HCT116 (cell line): ENCODE measurements around the gene TNRC6B. TPM values are rescaled to one million over a fixed set of nuclear protein-coding genes. Genes with fewer than 3 reads are reported as not detected.

Experiments
- ATAC-seq: fragments of 200-7000 bp; cut with Tn5 transposase; 2 replicates; pipeline ENCODE4 v1.9.1; 2020; ENCODE audit warnings: mild to moderate bottlenecking, moderate library complexity
- BruUV-seq: library from RNA; stranded (reverse); fragments of 400-500 nt; replicated peaks from 2 replicates; lab custom pipeline; 2021; lab: Mats Ljungman, UMichigan
- CTCF ChIA-PET: fragments of 300-600 bp; sonication (Branson Sonifier 250); formaldehyde crosslinking; loops from one replicate; lab custom pipeline; 2021; ENCODE audit warnings: antibody characterized with exemption; lab: Charles Lee
- POLR2A ChIA-PET: fragments of 300-600, 350-600 bp; sonication (Branson Sonifier 250); formaldehyde crosslinking; loops from one replicate; lab custom pipeline; 2021; ENCODE audit warnings: antibody characterized with exemption; lab: Charles Lee
- RAD21 ChIA-PET, 2 experiments: fragments of 300-600 bp; sonication (Branson Sonifier 250); formaldehyde crosslinking; loops; one replicate each; lab custom pipeline; 2023; ENCODE audit warnings: low total read pairs in 2 of 2; ENCODE audit not compliant: uncharacterized antibody in 2 of 2, unreplicated experiment in 2 of 2, low non-redundant PET in 1 of 2; lab: Charles Lee
- DNase-seq: peaks from one replicate; pipeline ENCODE4 v3.0.0-alpha.2; 2010; ENCODE audit warnings: low read depth, low spot score
- H2AFZ ChIP-seq: fragments of 200-600 bp; shearing (Covaris generic), sonication (generic); 2 replicates; pipeline ENCODE4 v1.6.1; 2017; ENCODE audit warnings: low read depth, mixed run types, mixed read lengths, antibody characterized with exemption, low read length; ENCODE audit not compliant: poor library complexity, severe bottlenecking
- H3K27ac ChIP-seq: 2 replicates; pipeline ENCODE4 v1.5.1; 2012; ENCODE audit warnings: low read depth, low read length
- H3K27me3 ChIP-seq: fragments of 200-600 bp; sonication (generic); 2 replicates; pipeline ENCODE4 v1.6.1; 2016; ENCODE audit warnings: mixed run types, low read length, mixed read lengths; ENCODE audit not compliant: insufficient read depth
- H3K36me3 ChIP-seq, 2 experiments: fragments of 200-500 bp in 1 of 2; fragments of 200-600 bp in 1 of 2; sonication (Bioruptor generic) in 1 of 2; sonication (generic) in 1 of 2; 2 replicates each; pipeline versions ENCODE4 v1.5.1 to v1.6.1; 2014 to 2016; ENCODE audit warnings: low read length in 2 of 2, inconsistent platforms in 1 of 2, mixed read lengths in 1 of 2, mixed run types in 1 of 2; ENCODE audit not compliant: insufficient read depth in 2 of 2, control insufficient read depth in 1 of 2
- H3K4me1 ChIP-seq, 2 experiments: fragments of 200-600 bp in 1 of 2; sonication (generic) in 1 of 2; 2 replicates each; pipeline versions ENCODE4 v1.5.1 to v1.6.1; 2012 to 2017; ENCODE audit warnings: low read length in 2 of 2, inconsistent platforms in 1 of 2, mild to moderate bottlenecking in 1 of 2, mixed read lengths in 1 of 2, mixed run types in 1 of 2, moderate library complexity in 1 of 2; ENCODE audit not compliant: insufficient read depth in 2 of 2, control insufficient read depth in 1 of 2
- H3K4me2 ChIP-seq: fragments of 200-600 bp; sonication (generic); 2 replicates; pipeline ENCODE4 v1.6.1; 2017; ENCODE audit warnings: mixed run types, low read length, mixed read lengths
- H3K4me3 ChIP-seq, 2 experiments: fragments of 200-600 bp in 1 of 2; sonication (generic) in 1 of 2; replicated peaks in 1 of 2; 2 replicates each; pipeline ENCODE4 v1.5.1; 2011 to 2016; ENCODE audit warnings: low read length in 2 of 2, control low read depth in 1 of 2, low read depth in 1 of 2, mild to moderate bottlenecking in 1 of 2, mixed read lengths in 1 of 2, mixed run types in 1 of 2
- H3K79me2 ChIP-seq: fragments of 200-600 bp; sonication (generic); 2 replicates; pipeline ENCODE4 v1.6.1; 2017; ENCODE audit warnings: mild to moderate bottlenecking, mixed run types, low read length, moderate library complexity, mixed read lengths; ENCODE audit not compliant: insufficient read depth
- H3K9ac ChIP-seq: fragments of 200-600 bp; sonication (generic); 2 replicates; pipeline ENCODE4 v1.6.1; 2016; ENCODE audit warnings: low read length, mixed read lengths
- H3K9me2 ChIP-seq: fragments of 200-600 bp; sonication (generic), shearing (Covaris generic); 2 replicates; pipeline ENCODE4 v1.6.1; 2017; ENCODE audit warnings: mixed run types, mild to moderate bottlenecking, moderate library complexity; ENCODE audit not compliant: insufficient read depth
- H3K9me3 ChIP-seq, 2 experiments: fragments of 200-500 bp in 1 of 2; fragments of 200-600 bp in 1 of 2; sonication (Bioruptor generic) in 1 of 2; sonication (generic) in 1 of 2; 2 replicates each; pipeline ENCODE4 v1.6.1; 2014 to 2017; ENCODE audit warnings: low read length in 2 of 2, mixed read lengths in 2 of 2, inconsistent platforms in 1 of 2, low read depth in 1 of 2, mild to moderate bottlenecking in 1 of 2, mixed run types in 1 of 2, moderate library complexity in 1 of 2; ENCODE audit not compliant: control insufficient read depth in 1 of 2, insufficient read depth in 1 of 2
- H4K20me1 ChIP-seq: fragments of 200-600 bp; sonication (generic), shearing (Covaris generic); 2 replicates; pipeline ENCODE4 v1.6.1; 2017; ENCODE audit warnings: mixed run types, mild to moderate bottlenecking, moderate library complexity; ENCODE audit not compliant: insufficient read depth
- ATF3 ChIP-seq: IDR thresholded peaks from 2 replicates; pipeline ENCODE4 v1.6.1; 2012
- CBX3 ChIP-seq: IDR thresholded peaks from 2 replicates; pipeline ENCODE4 v1.6.1; 2012; ENCODE audit warnings: low read depth
- CEBPB ChIP-seq: IDR thresholded peaks from 2 replicates; pipeline ENCODE4 v1.6.1; 2012; ENCODE audit warnings: low read depth
- CTCF ChIP-seq, 3 experiments: fragments of 200-600 bp in 1 of 3; sonication (generic) in 1 of 3; IDR thresholded peaks in 2 of 3; conservative IDR thresholded peaks in 1 of 3; 2 replicates each; pipeline ENCODE4 v1.5.1; 2012 to 2017; ENCODE audit warnings: low read depth in 2 of 3, low read length in 2 of 3, antibody characterized with exemption in 1 of 3, borderline replicate concordance in 1 of 3, control low read depth in 1 of 3, mild to moderate bottlenecking in 1 of 3, mixed read lengths in 1 of 3, mixed run types in 1 of 3, moderate library complexity in 1 of 3; ENCODE audit not compliant: insufficient read depth in 1 of 3
- EGR1 ChIP-seq: IDR thresholded peaks from 2 replicates; pipeline ENCODE4 v1.6.1; 2012; ENCODE audit warnings: low read depth
- ELF1 ChIP-seq: IDR thresholded peaks from 2 replicates; pipeline ENCODE4 v1.6.1; 2012; ENCODE audit warnings: low read depth, borderline replicate concordance
- EZH2 ChIP-seq: fragments of 200-600 bp; sonication (generic); IDR thresholded peaks from 2 replicates; pipeline ENCODE4 v1.6.1; 2017; ENCODE audit warnings: antibody characterized with exemption, mixed run types
- EZH2phosphoT487 ChIP-seq: fragments of 200-600 bp; IDR thresholded peaks from 2 replicates; pipeline ENCODE4 v1.6.1; 2018; ENCODE audit warnings: antibody characterized with exemption, borderline replicate concordance
- POLR2A ChIP-seq: IDR thresholded peaks from 2 replicates; pipeline ENCODE4 v1.7.0; 2011; ENCODE audit warnings: borderline replicate concordance; ENCODE audit not compliant: insufficient read depth, insufficient read length; ENCODE audit errors: extremely low read depth
- POLR2AphosphoS5 ChIP-seq: IDR thresholded peaks from 2 replicates; pipeline ENCODE4 v1.6.1; 2011; ENCODE audit warnings: mild to moderate bottlenecking, low read depth, low read length, moderate library complexity
- RAD21 ChIP-seq: IDR thresholded peaks from 2 replicates; pipeline ENCODE4 v1.6.1; 2012; ENCODE audit warnings: low read depth, mild to moderate bottlenecking
- REST ChIP-seq: IDR thresholded peaks from 2 replicates; pipeline ENCODE4 v1.6.1; 2012; ENCODE audit warnings: low read depth
- SIN3A ChIP-seq: IDR thresholded peaks from 2 replicates; pipeline ENCODE4 v1.6.1; 2012; ENCODE audit warnings: low read depth
- SP1 ChIP-seq: IDR thresholded peaks from 2 replicates; pipeline ENCODE4 v1.6.1; 2012; ENCODE audit warnings: low read depth
- SRF ChIP-seq: IDR thresholded peaks from 2 replicates; pipeline ENCODE4 v1.6.1; 2012; ENCODE audit warnings: low read depth
- YY1 ChIP-seq: IDR thresholded peaks from 2 replicates; pipeline ENCODE4 v1.6.1; 2011; ENCODE audit warnings: low read length, low read depth, moderate library complexity, mild to moderate bottlenecking; ENCODE audit not compliant: insufficient replicate concordance; ENCODE audit errors: extremely low read depth
- ZBTB33 ChIP-seq: IDR thresholded peaks from 2 replicates; pipeline ENCODE4 v1.6.1; 2011; ENCODE audit warnings: mild to moderate bottlenecking, low read length, moderate library complexity; ENCODE audit not compliant: insufficient replicate concordance; ENCODE audit errors: extremely low read depth
- ZFX ChIP-seq: fragments of 450-650 bp; IDR thresholded peaks from 2 replicates; pipeline ENCODE4 v1.6.1; 2017
- ZNF274 ChIP-seq: fragments of 200-500 bp; sonication (Bioruptor generic); IDR thresholded peaks from 2 replicates; pipeline ENCODE4 v1.6.1; 2014; ENCODE audit warnings: mild to moderate bottlenecking, low read depth, low read length, inconsistent platforms
- intact Hi-C: fragments of 100-400 bp; cut with micrococcal nuclease; formaldehyde crosslinking; loops from 2 replicates; pipeline ENCODE4 v1.10.0; 2022
- total RNA-seq: library from RNA; stranded (reverse); gene quantifications from one replicate; pipeline ENCODE4 v1.2.1, GENCODE V29; 2021; ENCODE audit not compliant: unreplicated experiment
- TF ChIP-seq, protein P1 (sequence below): IDR thresholded peaks from 2 replicates; pipeline ENCODE4 v1.6.1; 2012

TNRC6B gene
- total RNA-seq, 1 experiment from 2014 or later: 29.8 TPM

DNA sequence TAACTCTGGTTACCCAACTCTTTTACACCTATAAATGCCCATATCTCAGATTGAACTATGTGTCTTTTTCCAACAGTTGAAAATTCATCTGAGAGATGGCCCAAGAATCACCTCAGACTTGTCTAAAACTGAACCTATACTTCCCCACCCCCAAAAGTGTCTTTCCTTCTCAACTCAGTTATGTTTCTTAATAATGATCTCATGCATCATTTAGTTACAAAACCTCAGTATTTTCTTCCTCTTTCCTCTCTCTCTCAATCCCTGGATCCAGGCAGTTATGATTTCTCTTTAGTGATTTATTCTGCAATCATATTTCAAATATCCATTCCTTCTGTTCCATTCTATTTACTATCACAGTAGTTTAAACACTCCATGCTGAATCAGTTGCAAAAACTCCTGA is 136.3 kb downstream of the TNRC6B start:
- TF ChIP-seq EZH2phosphoT487 (no peak), ELF1 (no peak), SRF (no peak), ATF3 (no peak), POLR2AphosphoS5 (no peak), CTCF (IDR thresholded peaks at IDR 0.05 in 2 of 3, conservative IDR thresholded peaks at IDR 0.05 in 1 of 3; ENCODE audit: borderline replicate concordance in 1 of 3, insufficient read depth in 1 of 3, low read depth in 2 of 3, low read length in 2 of 3) (no peak), EZH2 (no peak), POLR2A (no peak), EGR1 (no peak), REST (no peak), CBX3 (no peak), ZFX (no peak), ZBTB33 (no peak), SIN3A (no peak), CEBPB (no peak), YY1 (no peak), SP1 (no peak), RAD21 (no peak), ZNF274 (no peak)
- TF ChIP-seq, protein P1, sequence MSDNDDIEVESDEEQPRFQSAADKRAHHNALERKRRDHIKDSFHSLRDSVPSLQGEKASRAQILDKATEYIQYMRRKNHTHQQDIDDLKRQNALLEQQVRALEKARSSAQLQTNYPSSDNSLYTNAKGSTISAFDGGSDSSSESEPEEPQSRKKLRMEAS: no peak
- TF ChIP-seq, all 23 proteins: peak for 0
- Histone ChIP-seq H3K27ac (no peak overlapping the region), H2AFZ (no peak overlapping the region), H3K9me3 (no peaks in the 10 kb centered on the region), H3K79me2 (no peaks in the 10 kb centered on the region), H3K4me1 (no peaks in the 10 kb centered on the region), H3K36me3 (peaks cover 26 to 40% of the 10 kb centered on the region in 2 experiments), H3K4me2 (no peak overlapping the region), H4K20me1 (no peaks in the 10 kb centered on the region), H3K9me2 (no peaks in the 10 kb centered on the region), H3K27me3 (no peaks in the 10 kb centered on the region), H3K4me3 (no peak overlapping the region), H3K9ac (no peak overlapping the region)
- ChIA-PET CTCF (no interaction called here), POLR2A (no interaction called here), RAD21 (no interaction called here)
- no TSS peak for BruUV-seq
- intact Hi-C loops: no loop called here
- ATAC-seq (no peak), DNase-seq (no peak)
